NCI-H2171 (cell line): ENCODE results near the gene TMEM161A.

ENCODE experiments used
- DNase-seq: peaks from one replicate; lab custom pipeline; 2025; lab: John Stamatoyannopoulos, UW

Gene TMEM161A

DNA sequence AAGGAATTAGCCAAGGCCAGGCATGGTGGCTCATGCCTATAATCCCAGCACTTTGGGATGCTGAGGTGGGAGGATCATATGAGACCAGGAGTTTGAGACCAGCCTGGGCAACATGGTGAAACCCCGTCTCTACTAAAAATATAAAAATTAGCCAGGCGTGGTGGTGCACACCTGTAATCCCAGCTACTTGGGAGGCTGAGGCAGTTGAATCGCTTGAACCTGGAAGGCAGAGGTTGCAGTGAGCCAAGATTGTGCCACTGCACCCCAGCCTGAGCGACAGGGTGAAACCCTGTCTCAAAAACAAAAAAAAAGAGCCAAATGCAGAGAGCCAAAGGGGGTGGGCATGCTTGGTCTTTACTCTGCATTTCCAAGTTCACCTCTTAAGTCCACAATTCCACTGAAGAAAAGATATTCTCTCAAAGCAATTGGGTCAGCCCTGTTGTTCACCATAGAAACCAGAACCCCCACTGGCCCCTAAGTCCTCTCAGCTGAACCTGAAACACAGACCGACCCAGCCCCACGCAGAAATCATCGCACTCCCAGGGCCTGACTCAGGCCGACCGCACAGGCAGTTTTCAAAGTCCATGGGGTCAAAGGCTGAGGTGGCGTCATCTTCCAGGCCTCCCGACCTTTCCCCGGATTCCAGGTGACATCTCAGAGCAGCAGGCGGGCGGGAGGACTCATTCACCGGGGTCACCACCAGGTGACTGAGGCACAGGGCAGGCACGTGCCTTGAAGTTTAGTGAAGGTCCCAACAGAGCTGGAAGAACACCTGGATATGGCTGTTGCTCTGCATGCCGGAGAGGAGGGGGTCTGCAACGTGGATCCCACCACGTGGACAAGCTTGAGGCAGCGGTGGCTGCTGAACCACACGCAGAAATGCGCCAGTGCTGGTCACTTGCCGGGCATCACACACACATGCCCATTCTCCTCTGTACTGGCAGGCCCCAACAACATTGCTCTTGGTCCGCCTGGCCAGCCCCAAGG lies 41.3 kb downstream of the TMEM161A start:
- no peak for DNase-seq

- DNase-seq, result no peak
Observed at GRCh38 chr19:19095691-19096090, 42.6 kb downstream of the TMEM161A start.

- no peak for DNase-seq
Observed at GRCh38 chr19:19094513-19094912, 43.8 kb downstream of the TMEM161A start.

DNA sequence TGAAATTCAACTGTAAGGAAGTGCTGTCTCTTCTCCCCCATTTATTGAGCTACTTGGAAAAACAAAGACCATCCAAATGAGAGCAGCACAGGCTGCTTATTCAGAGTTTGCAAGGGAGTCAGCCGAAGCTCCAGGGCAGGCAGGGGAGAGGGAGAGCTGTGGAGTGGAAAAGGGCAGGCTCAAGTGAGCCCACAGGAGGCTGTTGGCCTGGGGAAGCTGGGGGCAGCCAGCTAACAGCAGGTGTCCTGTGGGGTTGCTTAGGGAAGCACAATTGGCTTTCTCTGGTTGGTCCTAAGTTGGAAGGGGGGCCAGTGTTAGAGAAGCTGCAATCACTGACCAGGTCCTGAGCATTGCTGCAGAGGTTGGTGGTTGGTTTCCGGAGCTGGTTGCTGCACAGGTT lies 50.6 kb downstream of the TMEM161A start:
- no peak for DNase-seq

DNA sequence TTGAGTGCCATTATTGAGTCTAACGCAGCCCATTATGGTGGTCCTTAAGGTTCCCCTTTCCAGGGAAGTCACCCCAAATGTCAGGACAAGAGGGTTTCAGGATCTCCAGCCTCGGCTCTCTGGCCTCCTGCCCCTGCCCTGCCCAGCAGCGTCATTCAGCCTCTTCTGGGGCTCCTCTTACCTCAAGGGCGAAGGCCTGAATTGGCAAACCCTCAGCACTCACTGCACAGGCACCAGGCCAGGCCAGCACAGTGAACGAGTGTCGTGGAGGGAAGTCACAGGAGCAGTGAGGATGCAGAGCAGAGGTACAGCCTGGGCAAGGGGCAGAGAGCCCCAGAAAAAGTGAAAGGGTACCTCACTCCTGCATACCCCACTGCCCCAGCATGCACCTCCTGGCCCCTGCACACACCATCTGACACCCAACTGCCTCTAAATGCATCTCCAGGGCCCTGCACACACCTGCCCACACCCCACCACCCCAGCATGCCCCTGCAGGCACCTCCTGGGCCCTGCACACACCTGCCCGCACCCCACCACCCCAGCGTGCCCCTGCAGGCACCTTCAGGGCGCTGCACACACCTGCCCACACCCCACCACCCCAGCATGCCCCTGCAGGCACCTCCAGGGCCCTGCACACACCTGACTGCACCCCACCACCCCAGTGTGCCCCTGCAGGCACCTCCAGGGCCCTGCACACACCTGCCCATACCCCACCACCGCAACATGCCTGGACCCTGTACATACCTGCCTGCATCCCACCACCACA lies 54.7 kb downstream of the TMEM161A start:
- DNase-seq, result no peak

GRCh38 chr19:19081642-19082151 lies 56.6 kb downstream of the TMEM161A start:
- DNase-seq, result no peak

DNA sequence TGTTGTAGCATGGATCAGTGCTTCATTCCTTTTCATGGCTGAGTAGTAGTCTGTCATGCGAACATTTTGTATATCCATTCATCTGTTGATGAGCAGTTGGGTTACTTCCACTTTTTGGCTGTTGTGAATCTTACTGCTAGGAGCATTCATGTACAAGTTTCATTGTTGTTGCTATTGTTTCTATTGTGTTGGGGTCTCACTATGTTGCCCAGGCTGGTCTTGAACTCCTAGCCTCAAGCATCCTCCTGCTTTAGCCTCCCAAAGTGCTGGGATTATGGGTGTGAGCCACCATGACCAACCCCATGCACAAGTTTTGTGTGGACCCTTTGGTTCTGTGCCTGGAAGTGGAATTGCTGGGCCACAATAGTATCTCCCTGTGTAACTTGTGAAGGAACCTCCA lies 58.7 kb downstream of the TMEM161A start:
- DNase-seq, result no peak

GRCh38 chr19:19078801-19079200 lies 59.5 kb downstream of the TMEM161A start:
- no peak for DNase-seq

DNA sequence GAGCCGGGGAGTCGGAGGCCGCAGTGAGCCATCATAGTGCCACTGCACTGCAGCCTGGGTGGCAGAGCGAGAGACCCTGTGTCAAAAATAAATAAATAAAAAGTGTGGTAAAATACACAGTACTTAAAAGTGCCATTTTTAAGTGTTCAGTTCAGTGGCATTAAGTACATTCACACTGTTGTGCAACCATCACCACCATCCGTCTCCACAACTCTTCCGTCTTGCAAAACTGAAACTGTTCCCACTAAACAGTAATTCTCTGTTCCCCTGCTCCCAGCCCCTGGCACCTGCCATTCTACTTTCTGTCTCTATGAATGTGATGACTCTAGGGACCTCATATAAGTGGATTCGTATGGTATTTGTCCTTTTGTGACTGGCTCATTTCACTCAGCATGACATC lies 61.2 kb downstream of the TMEM161A start:
- no peak for DNase-seq

GRCh38 chr19:19076476-19076875 lies 61.8 kb downstream of the TMEM161A start:
- DNase-seq, result no peak

DNA sequence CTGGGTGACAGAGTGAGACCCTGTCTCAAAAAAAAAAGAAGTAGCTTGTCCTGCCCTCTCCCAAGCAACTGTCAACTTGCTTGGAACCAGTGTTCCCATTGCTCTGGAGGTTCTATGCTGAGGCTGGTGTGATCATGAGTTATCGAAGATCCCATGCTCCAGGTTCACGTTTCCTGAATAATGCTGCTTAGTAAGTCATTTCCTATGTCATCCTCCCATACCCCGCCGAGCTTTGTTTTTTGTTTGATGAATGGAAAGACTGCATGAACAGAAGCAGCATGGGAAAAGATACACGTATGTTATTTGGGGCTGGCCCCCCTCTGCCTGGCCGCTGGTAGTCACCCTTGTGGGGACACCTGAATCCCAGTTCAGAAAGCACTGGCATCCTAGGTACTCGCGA lies 63.2 kb downstream of the TMEM161A start:
- no peak for DNase-seq

GRCh38 chr19:19074196-19074882 lies 63.9 kb downstream of the TMEM161A start:
- DNase-seq, result no peak

DNA sequence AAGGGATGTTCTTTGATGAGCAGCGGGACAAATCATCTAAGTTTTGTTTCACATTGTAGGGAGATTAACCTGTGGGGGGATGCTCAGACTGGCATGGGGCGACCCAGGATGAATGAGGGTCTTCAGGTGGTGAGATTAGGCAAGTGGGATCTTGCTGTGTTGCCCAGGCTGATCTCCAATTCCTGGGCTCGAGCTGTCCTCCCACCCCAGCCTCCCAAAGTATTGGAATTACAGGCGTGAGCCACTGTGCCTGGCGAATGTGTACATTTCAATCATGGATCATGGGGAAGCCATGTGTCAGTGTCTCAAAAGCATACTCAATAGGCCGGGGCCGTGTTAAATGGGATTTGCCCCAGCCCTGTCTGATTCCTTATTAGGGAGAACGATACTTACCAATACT lies 66.4 kb downstream of the TMEM161A start:
- no peak for DNase-seq
